GM12878 (cell line): Measurements from ENCODE around the gene SLC39A11. TPM values are rescaled to one million over a fixed set of nuclear protein-coding genes. Genes with fewer than 3 reads are reported as not detected.

Source experiments
- ATAC-seq: fragments of 200-7000 bp; cut with Tn5 transposase; 3 replicates; pipeline ENCODE4 v1.9.1; 2020; ENCODE audit warnings: mild to moderate bottlenecking, moderate library complexity
- BruUV-seq: library from RNA; stranded (reverse); fragments of 400-500 nt; replicated peaks from 2 replicates; lab custom pipeline; 2021; lab: Mats Ljungman, UMichigan
- CTCF ChIA-PET: fragments of 300-600 bp; sonication (Branson Sonifier 250); formaldehyde crosslinking; extraction: SDS; loops from one replicate; lab custom pipeline; 2021; ENCODE audit warnings: inconsistent platforms; lab: Yijun Ruan, JAX
- POLR2A ChIA-PET: fragments of 350-600 bp; formaldehyde crosslinking; extraction: SDS; loops from one replicate; lab custom pipeline; 2021; ENCODE audit warnings: inconsistent platforms; lab: Charles Lee
- RAD21 ChIA-PET: fragments of 300-600 bp; sonication (Branson Sonifier 250); formaldehyde crosslinking; loops from one replicate; lab custom pipeline; 2023; ENCODE audit warnings: antibody characterized with exemption; ENCODE audit not compliant: unreplicated experiment; lab: Charles Lee
- SMC1A ChIA-PET: fragments of 300-600 bp; sonication (Branson Sonifier 250); formaldehyde crosslinking; loops from one replicate; lab custom pipeline; 2023; ENCODE audit not compliant: unreplicated experiment, uncharacterized antibody; lab: Charles Lee
- DNase-seq: peaks from one replicate; pipeline ENCODE4 v3.0.0-alpha.2; 2011; ENCODE audit warnings: low read depth, low spot score
- FAIRE-seq: peaks from 3 replicates; lab custom pipeline; 2011; peaks lifted over from hg19 to GRCh38; lab: Jason Lieb, UNC
- H2AFZ ChIP-seq: 2 replicates; pipeline ENCODE4 v1.6.0; 2011; ENCODE audit warnings: low read depth, low read length, control low read depth; ENCODE audit not compliant: control insufficient read depth
- H3K27ac ChIP-seq: 2 replicates; pipeline ENCODE4 v1.5.1; 2011; ENCODE audit warnings: control low read depth; ENCODE audit not compliant: control insufficient read depth, insufficient read depth
- H3K27me3 ChIP-seq, 2 experiments: replicated peaks in 1 of 2; 2 replicates each; pipeline versions ENCODE4 v1.6.0 to v1.6.1; 2011; ENCODE audit warnings: low read length in 1 of 2; ENCODE audit not compliant: control insufficient read depth in 2 of 2, insufficient read depth in 2 of 2
- H3K36me3 ChIP-seq, 2 experiments: 2 replicates each; pipeline ENCODE4 v1.5.1; 2011; ENCODE audit warnings: low read length in 1 of 2; ENCODE audit not compliant: control insufficient read depth in 2 of 2, insufficient read depth in 2 of 2
- H3K4me1 ChIP-seq: 2 replicates; pipeline ENCODE4 v1.6.1; 2011; ENCODE audit warnings: mild to moderate bottlenecking, low read length, moderate library complexity, mixed read lengths; ENCODE audit not compliant: control insufficient read depth, insufficient read depth
- H3K4me2 ChIP-seq: 2 replicates; pipeline ENCODE4 v1.6.0; 2011; ENCODE audit warnings: control low read depth; ENCODE audit not compliant: control insufficient read depth, insufficient read depth
- H3K4me3 ChIP-seq: fragments of 200-600 bp; sonication (generic); 2 replicates; pipeline ENCODE4 v1.5.1; 2016
- H3K79me2 ChIP-seq: 2 replicates; pipeline ENCODE4 v1.6.0; 2011; ENCODE audit warnings: low read length; ENCODE audit not compliant: control insufficient read depth, insufficient read depth
- H3K9ac ChIP-seq: 2 replicates; pipeline ENCODE4 v1.8.0; 2011; ENCODE audit warnings: low read length, control low read depth, mixed read lengths; ENCODE audit not compliant: control insufficient read depth, insufficient read depth
- H3K9me3 ChIP-seq: replicated peaks from 3 replicates; pipeline ENCODE4 v1.5.1; 2011; ENCODE audit warnings: mild to moderate bottlenecking, low read length; ENCODE audit not compliant: control insufficient read depth, insufficient read depth
- H4K20me1 ChIP-seq: 2 replicates; pipeline ENCODE4 v1.6.0; 2011; ENCODE audit not compliant: control insufficient read depth, insufficient read depth
- CEBPB ChIP-seq, 2 experiments: fragments of 150-350 bp in 1 of 2; IDR thresholded peaks; 2 replicates each; pipeline ENCODE4 v1.6.1; 2012 to 2014; ENCODE audit warnings: low read depth in 2 of 2, low read length in 2 of 2, borderline replicate concordance in 1 of 2, inconsistent platforms in 1 of 2
- IKZF2 ChIP-seq, 2 experiments: fragments of 450-650 bp; IDR thresholded peaks; 2 replicates each; pipeline ENCODE4 v1.6.1; 2017; ENCODE audit warnings: mild to moderate bottlenecking in 2 of 2, moderate library complexity in 2 of 2
- JUNB ChIP-seq: IDR thresholded peaks from 2 replicates; pipeline ENCODE4 v1.6.1; 2016; ENCODE audit warnings: antibody characterized with exemption, mild to moderate bottlenecking
- NR2C2 ChIP-seq: IDR thresholded peaks from 2 replicates; pipeline ENCODE4 v1.6.1; 2011; ENCODE audit warnings: borderline replicate concordance, low read depth; ENCODE audit not compliant: control insufficient read depth, insufficient read length
- POLR2AphosphoS2 ChIP-seq: IDR thresholded peaks from 2 replicates; pipeline ENCODE4 v1.6.1; 2011; ENCODE audit warnings: low read depth, mild to moderate bottlenecking, low read length, improper control_type of control experiment, moderate library complexity
- POU2F2 ChIP-seq: IDR thresholded peaks from 3 replicates; pipeline ENCODE4 v1.6.1; 2011; ENCODE audit warnings: low read depth, mild to moderate bottlenecking, low read length, borderline replicate concordance
- RCOR1 ChIP-seq: conservative IDR thresholded peaks from 2 replicates; pipeline ENCODE4 v1.6.1; 2012; ENCODE audit warnings: low read depth, low read length, improper control_type of control experiment
- ZZZ3 ChIP-seq: IDR thresholded peaks from 2 replicates; pipeline ENCODE4 v1.6.1; 2011; ENCODE audit warnings: low read depth; ENCODE audit not compliant: control insufficient read depth, insufficient read length
- WGBS: methylation state at CpG from one replicate; pipeline ENCODE4 v1.1.6; 2016; ENCODE audit warnings: low lambda C conversion rate; ENCODE audit not compliant: insufficient replicate concordance, insufficient coverage; ENCODE audit errors: missing lambda C conversion rate; 5-methylcytosine and 5-hydroxymethylcytosine counted together
- in situ Hi-C: fragments of 300-500 bp; cut with MboI; formaldehyde crosslinking; loops from 9 replicates; pipeline ENCODE4 v1.14.3; 2018; ENCODE audit warnings: mixed read lengths
- intact Hi-C: fragments of 100-400 bp; cut with micrococcal nuclease; formaldehyde crosslinking; loops from one replicate; pipeline ENCODE4 v1.14.2; 2022; ENCODE audit not compliant: unreplicated experiment
- polyA plus RNA-seq, 11 experiments: library from polyadenylated mRNA; depleted of rRNA in 4 of 11; unstranded in 6 of 11; stranded (reverse) in 5 of 11; fragments of >200 nt; fragmentation: Nextera tagmentation in 4 of 11; fragmentation: Illumina TruSeq in 1 of 11; extraction: Ambion mirVana in 4 of 11; extraction: Trizol in 1 of 11; gene quantifications; 1 replicate in 1 of 11; 2 replicates in 10 of 11; pipeline versions ENCODE4 v1.2.1 to v1.2.3, GENCODE V29; 2011 to 2016; ENCODE audit warnings: inconsistent platforms in 2 of 11, missing spikeins in 2 of 11, low read depth in 1 of 11
- total RNA-seq, 4 experiments: library from RNA; depleted of rRNA in 3 of 4; stranded (reverse); fragments of >200 nt in 3 of 4; fragmentation: Illumina TruSeq in 1 of 4; extraction: Trizol in 1 of 4; gene quantifications; 2 replicates each; pipeline versions ENCODE4 v1.2.1 to v1.2.3, GENCODE V29; 2013 to 2021
- TF ChIP-seq, protein P1 (sequence below): IDR thresholded peaks from 2 replicates; pipeline ENCODE4 v1.6.1; 2011; ENCODE audit warnings: borderline replicate concordance, low read depth, mild to moderate bottlenecking, moderate library complexity, mixed read lengths, low read length; ENCODE audit not compliant: insufficient read depth; ENCODE audit errors: extremely low read length
- TF ChIP-seq, protein P2 (sequence below): IDR thresholded peaks from 2 replicates; pipeline ENCODE4 v1.6.1; 2012; ENCODE audit warnings: improper control_type of control experiment, low read depth, low read length; ENCODE audit not compliant: insufficient replicate concordance
- TF ChIP-seq, protein P3 (sequence below): fragments of 150-350 bp; IDR thresholded peaks from 2 replicates; pipeline ENCODE4 v1.6.1; 2014; ENCODE audit warnings: mild to moderate bottlenecking, low read depth, low read length
- TF ChIP-seq, protein P4 (sequence below): IDR thresholded peaks from 2 replicates; pipeline ENCODE4 v1.6.1; 2012; ENCODE audit warnings: low read depth, low read length, improper control_type of control experiment

SLC39A11 gene
- total and polyA plus RNA-seq, 10 of the 15 experiments (the other 5 are each of a cell fraction or from before 2014, with no cell fraction given), result 8.6 to 23.8 (median 14.0) TPM

DNA sequence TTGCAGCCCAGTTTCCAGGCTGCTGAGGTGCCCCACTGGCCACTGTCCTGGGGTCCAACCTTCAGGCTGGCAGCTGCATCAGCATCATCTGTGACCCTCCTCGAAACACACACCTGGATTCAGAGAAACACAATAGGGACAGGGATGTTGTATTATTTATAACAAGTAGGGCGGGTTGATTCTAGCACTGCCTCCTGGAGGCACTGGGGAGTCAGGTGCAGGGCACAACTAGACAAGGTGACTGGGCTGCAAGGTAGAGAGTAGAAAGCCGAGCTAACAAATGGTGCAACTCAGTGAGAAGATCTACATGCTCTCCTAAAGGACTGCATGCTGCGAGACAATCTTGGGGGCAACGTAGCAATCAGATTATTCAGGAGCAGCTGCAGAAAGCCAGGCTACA is 317.3 kb downstream of the SLC39A11 start (continued):
- TF ChIP-seq, protein P1, sequence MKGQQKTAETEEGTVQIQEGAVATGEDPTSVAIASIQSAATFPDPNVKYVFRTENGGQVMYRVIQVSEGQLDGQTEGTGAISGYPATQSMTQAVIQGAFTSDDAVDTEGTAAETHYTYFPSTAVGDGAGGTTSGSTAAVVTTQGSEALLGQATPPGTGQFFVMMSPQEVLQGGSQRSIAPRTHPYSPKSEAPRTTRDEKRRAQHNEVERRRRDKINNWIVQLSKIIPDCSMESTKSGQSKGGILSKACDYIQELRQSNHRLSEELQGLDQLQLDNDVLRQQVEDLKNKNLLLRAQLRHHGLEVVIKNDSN, result no peak
- TF ChIP-seq POLR2AphosphoS2 (no peak), JUNB (no peak), ZZZ3 (no peak)
- TF ChIP-seq, protein P2, sequence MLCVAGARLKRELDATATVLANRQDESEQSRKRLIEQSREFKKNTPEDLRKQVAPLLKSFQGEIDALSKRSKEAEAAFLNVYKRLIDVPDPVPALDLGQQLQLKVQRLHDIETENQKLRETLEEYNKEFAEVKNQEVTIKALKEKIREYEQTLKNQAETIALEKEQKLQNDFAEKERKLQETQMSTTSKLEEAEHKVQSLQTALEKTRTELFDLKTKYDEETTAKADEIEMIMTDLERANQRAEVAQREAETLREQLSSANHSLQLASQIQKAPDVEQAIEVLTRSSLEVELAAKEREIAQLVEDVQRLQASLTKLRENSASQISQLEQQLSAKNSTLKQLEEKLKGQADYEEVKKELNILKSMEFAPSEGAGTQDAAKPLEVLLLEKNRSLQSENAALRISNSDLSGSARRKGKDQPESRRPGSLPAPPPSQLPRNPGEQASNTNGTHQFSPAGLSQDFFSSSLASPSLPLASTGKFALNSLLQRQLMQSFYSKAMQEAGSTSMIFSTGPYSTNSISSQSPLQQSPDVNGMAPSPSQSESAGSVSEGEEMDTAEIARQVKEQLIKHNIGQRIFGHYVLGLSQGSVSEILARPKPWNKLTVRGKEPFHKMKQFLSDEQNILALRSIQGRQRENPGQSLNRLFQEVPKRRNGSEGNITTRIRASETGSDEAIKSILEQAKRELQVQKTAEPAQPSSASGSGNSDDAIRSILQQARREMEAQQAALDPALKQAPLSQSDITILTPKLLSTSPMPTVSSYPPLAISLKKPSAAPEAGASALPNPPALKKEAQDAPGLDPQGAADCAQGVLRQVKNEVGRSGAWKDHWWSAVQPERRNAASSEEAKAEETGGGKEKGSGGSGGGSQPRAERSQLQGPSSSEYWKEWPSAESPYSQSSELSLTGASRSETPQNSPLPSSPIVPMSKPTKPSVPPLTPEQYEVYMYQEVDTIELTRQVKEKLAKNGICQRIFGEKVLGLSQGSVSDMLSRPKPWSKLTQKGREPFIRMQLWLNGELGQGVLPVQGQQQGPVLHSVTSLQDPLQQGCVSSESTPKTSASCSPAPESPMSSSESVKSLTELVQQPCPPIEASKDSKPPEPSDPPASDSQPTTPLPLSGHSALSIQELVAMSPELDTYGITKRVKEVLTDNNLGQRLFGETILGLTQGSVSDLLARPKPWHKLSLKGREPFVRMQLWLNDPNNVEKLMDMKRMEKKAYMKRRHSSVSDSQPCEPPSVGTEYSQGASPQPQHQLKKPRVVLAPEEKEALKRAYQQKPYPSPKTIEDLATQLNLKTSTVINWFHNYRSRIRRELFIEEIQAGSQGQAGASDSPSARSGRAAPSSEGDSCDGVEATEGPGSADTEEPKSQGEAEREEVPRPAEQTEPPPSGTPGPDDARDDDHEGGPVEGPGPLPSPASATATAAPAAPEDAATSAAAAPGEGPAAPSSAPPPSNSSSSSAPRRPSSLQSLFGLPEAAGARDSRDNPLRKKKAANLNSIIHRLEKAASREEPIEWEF, result no peak

DNA sequence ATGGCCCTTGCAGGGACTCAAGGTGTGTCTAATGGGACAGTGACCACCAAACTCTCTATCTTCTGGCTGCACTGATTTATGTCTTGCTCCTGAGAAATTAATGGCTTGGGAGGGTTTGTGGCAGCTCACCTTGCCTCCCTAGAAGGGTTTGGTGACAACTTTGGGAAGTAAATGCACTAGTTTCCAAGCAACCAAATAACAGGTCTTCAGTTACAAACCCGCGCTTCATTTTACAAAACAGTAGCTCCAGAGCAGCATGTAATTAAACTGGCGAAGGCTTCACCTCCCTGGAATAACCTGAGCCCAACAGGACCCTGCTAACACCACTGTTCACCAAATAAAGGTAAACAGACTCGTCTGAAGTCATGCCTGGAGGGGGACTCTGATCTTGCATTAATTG is 318.3 kb downstream of the SLC39A11 start:
- in situ Hi-C loops (no loop called here), intact Hi-C loops (no loop called here)
- no peak for TF ChIP-seq IKZF2 (IDR thresholded peaks at IDR 0.05)
- TF ChIP-seq, protein P3, sequence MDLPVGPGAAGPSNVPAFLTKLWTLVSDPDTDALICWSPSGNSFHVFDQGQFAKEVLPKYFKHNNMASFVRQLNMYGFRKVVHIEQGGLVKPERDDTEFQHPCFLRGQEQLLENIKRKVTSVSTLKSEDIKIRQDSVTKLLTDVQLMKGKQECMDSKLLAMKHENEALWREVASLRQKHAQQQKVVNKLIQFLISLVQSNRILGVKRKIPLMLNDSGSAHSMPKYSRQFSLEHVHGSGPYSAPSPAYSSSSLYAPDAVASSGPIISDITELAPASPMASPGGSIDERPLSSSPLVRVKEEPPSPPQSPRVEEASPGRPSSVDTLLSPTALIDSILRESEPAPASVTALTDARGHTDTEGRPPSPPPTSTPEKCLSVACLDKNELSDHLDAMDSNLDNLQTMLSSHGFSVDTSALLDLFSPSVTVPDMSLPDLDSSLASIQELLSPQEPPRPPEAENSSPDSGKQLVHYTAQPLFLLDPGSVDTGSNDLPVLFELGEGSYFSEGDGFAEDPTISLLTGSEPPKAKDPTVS, result no peak
- TF ChIP-seq RCOR1, result no peak
- TF ChIP-seq NR2C2, result no peak
- TF ChIP-seq POU2F2, result no peak
- TF ChIP-seq CEBPB (IDR thresholded peaks at IDR 0.05; ENCODE audit: borderline replicate concordance in 1 of 2, low read depth in 2 of 2, low read length in 2 of 2), result no peak
- TF ChIP-seq, protein P4, sequence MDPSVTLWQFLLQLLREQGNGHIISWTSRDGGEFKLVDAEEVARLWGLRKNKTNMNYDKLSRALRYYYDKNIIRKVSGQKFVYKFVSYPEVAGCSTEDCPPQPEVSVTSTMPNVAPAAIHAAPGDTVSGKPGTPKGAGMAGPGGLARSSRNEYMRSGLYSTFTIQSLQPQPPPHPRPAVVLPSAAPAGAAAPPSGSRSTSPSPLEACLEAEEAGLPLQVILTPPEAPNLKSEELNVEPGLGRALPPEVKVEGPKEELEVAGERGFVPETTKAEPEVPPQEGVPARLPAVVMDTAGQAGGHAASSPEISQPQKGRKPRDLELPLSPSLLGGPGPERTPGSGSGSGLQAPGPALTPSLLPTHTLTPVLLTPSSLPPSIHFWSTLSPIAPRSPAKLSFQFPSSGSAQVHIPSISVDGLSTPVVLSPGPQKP, result no peak
- H3K9me3 ChIP-seq, result no peaks in the 10 kb centered on the region
- H2AFZ ChIP-seq, result no peak overlapping the region
- ChIA-PET SMC1A (interaction anchor here (1.1 kb wide), 1 partner anchor 47 kb away, joined by 4 read pairs; no protein-coding TSS in a partner anchor), RAD21 (no interaction called here), POLR2A (no interaction called here), CTCF (interaction anchor here (1.0 kb wide), 1 partner anchor 10 kb away, joined by 3 read pairs; no protein-coding TSS in a partner anchor)
- no peaks in the 10 kb centered on the region for H3K4me1 ChIP-seq
- no peak for FAIRE-seq
- DNase-seq, result no peak
- H4K20me1 ChIP-seq, result no peaks in the 10 kb centered on the region; the same call in 1 of the 2 replicates
- no peaks in the 10 kb centered on the region for H3K36me3 ChIP-seq
- ATAC-seq, result no peak
- no peak overlapping the region for H3K27ac ChIP-seq
- no peaks in the 10 kb centered on the region for H3K27me3 ChIP-seq
- no peak overlapping the region for H3K9ac ChIP-seq
- H3K4me2 ChIP-seq, result no peak overlapping the region
- no peaks in the 10 kb centered on the region for H3K79me2 ChIP-seq
- 93% methylated on average over 4 of the region's 4 CpGs for WGBS
- no peak overlapping the region for H3K4me3 ChIP-seq
- BruUV-seq, result no TSS peak
